Tibial nerve (tissue), 4 donors: ENCODE results near the gene NME3.
"Not testable (repeated sequence)": the region's sequence is repeated elsewhere in the genome, so short reads cannot be mapped to it uniquely, and the experiment has no call there.

Experiments
- EP300 ChIP-seq, 2 donors: sonication (generic); formaldehyde crosslinking; IDR thresholded peaks; one replicate each; pipeline ENCODE4 v1.6.1; 2017; ENCODE audit warnings: antibody characterized with exemption in 2 of 2, mild to moderate bottlenecking in 1 of 2
- POLR2A ChIP-seq, 2 donors: fragments of 450-650 bp; IDR thresholded peaks; one replicate each; pipeline ENCODE4 v1.6.1; 2017; ENCODE audit warnings: antibody characterized with exemption in 2 of 2, mild to moderate bottlenecking in 2 of 2, moderate library complexity in 2 of 2
- TF ChIP-seq, protein P1 (sequence below), 5 experiments: fragments of 200-600 bp in 3 of 5; fragments of 450-650 bp in 2 of 5; sonication (generic) in 3 of 5; IDR thresholded peaks; one replicate each; pipeline ENCODE4 v1.5.1; 2016 to 2019; ENCODE audit warnings: antibody characterized with exemption in 5 of 5, mild to moderate bottlenecking in 3 of 5, moderate library complexity in 2 of 5

DNA sequence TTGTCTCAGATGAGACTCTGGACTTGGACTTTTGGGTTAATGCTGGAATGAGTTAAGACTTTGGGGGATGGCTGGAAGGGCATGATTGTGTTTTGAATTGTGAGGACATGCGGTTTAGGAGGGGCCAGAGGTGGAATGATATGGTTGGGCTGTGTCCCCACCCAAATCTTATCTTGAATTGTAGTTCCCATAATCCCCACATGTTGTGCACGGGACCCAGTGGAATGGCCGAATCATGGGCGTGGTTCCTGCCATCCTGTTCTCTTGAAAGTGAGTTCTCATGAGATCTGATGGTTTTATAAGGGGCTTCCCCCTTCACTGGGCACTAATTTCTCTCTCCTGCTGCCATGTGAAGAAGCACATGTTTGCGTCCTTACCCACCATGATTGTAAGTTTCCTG lies 27.9 kb upstream of the NME3 start:
- not testable (repeated sequence) for TF ChIP-seq POLR2A, EP300 (IDR thresholded peaks at IDR 0.05)
- TF ChIP-seq, protein P1, sequence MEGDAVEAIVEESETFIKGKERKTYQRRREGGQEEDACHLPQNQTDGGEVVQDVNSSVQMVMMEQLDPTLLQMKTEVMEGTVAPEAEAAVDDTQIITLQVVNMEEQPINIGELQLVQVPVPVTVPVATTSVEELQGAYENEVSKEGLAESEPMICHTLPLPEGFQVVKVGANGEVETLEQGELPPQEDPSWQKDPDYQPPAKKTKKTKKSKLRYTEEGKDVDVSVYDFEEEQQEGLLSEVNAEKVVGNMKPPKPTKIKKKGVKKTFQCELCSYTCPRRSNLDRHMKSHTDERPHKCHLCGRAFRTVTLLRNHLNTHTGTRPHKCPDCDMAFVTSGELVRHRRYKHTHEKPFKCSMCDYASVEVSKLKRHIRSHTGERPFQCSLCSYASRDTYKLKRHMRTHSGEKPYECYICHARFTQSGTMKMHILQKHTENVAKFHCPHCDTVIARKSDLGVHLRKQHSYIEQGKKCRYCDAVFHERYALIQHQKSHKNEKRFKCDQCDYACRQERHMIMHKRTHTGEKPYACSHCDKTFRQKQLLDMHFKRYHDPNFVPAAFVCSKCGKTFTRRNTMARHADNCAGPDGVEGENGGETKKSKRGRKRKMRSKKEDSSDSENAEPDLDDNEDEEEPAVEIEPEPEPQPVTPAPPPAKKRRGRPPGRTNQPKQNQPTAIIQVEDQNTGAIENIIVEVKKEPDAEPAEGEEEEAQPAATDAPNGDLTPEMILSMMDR (IDR thresholded peaks at IDR 0.05): not testable (repeated sequence)
